Activated T-helper 9 cell treated with anti-CD3 and anti-CD28 coated beads, Interleukin-2, amount 50 U/mL, for 16 hours (primary cell): ENCODE measurements around the gene NINJ2.
A peak's percentile ranks its signal among the peaks of the same experiment; 100 is the strongest.

Source experiments
- DNase-seq: peaks from one replicate; pipeline ENCODE4 v3.0.0-alpha.2; 2020; ENCODE audit warnings: low read depth

Gene NINJ2

GRCh38 chr12:569803-570434, 93.3 kb downstream of the NINJ2 start:
- DNase-seq = peak; percentile 80

- DNase-seq = no peak
These were observed 94.1 kb downstream of the NINJ2 start for GRCh38 chr12:569091-569676.

- no peak for DNase-seq
These were observed 94.8 kb downstream of the NINJ2 start for GRCh38 chr12:568486-568885.

GRCh38 chr12:565589-566105, 97.6 kb downstream of the NINJ2 start:
- DNase-seq = no peak

GRCh38 chr12:565161-565560, 98.1 kb downstream of the NINJ2 start:
- no peak for DNase-seq

GRCh38 chr12:563787-564298, 99.4 kb downstream of the NINJ2 start:
- DNase-seq = no peak

GRCh38 chr12:563250-563781, 99.9 kb downstream of the NINJ2 start:
- DNase-seq = no peak

- no peak for DNase-seq
These were observed 100.6 kb downstream of the NINJ2 start for GRCh38 chr12:562634-563033.

- DNase-seq = no peak
These were observed 101.2 kb downstream of the NINJ2 start for GRCh38 chr12:561908-562593.

- no peak for DNase-seq
These were observed 101.9 kb downstream of the NINJ2 start for GRCh38 chr12:561391-561705.

- no peak for DNase-seq
These were observed 102.4 kb downstream of the NINJ2 start for GRCh38 chr12:560691-561390.

- no peak for DNase-seq
These were observed 103.3 kb downstream of the NINJ2 start for GRCh38 chr12:559906-560455.

- no peak for DNase-seq
These were observed 103.9 kb downstream of the NINJ2 start for GRCh38 chr12:559208-559905.

GRCh38 chr12:558580-558979, 104.7 kb downstream of the NINJ2 start:
- DNase-seq = no peak

- DNase-seq = no peak
These were observed 106.7 kb downstream of the NINJ2 start for GRCh38 chr12:556498-556897.

- no peak for DNase-seq
These were observed 109.3 kb downstream of the NINJ2 start for GRCh38 chr12:554001-554285.

GRCh38 chr12:553216-554000, 109.8 kb downstream of the NINJ2 start:
- DNase-seq = peak; percentile 23

- DNase-seq = no peak
These were observed 110.8 kb downstream of the NINJ2 start for GRCh38 chr12:552466-552865.

GRCh38 chr12:550473-551260, 112.6 kb downstream of the NINJ2 start:
- DNase-seq = no peak

- no peak for DNase-seq
These were observed 113.7 kb downstream of the NINJ2 start for GRCh38 chr12:549476-550082.
